Tibial nerve (tissue), 4 donors: ENCODE measurements around the gene TMEM218.

Source experiments
- EP300 ChIP-seq, 2 donors: sonication (generic); formaldehyde crosslinking; IDR thresholded peaks; one replicate each; pipeline ENCODE4 v1.6.1; 2017; ENCODE audit warnings: antibody characterized with exemption in 2 of 2, mild to moderate bottlenecking in 1 of 2
- POLR2A ChIP-seq, 2 donors: fragments of 450-650 bp; IDR thresholded peaks; one replicate each; pipeline ENCODE4 v1.6.1; 2017; ENCODE audit warnings: antibody characterized with exemption in 2 of 2, mild to moderate bottlenecking in 2 of 2, moderate library complexity in 2 of 2
- TF ChIP-seq, protein P1 (sequence below), 5 experiments: fragments of 200-600 bp in 3 of 5; fragments of 450-650 bp in 2 of 5; sonication (generic) in 3 of 5; IDR thresholded peaks; one replicate each; pipeline ENCODE4 v1.5.1; 2016 to 2019; ENCODE audit warnings: antibody characterized with exemption in 5 of 5, mild to moderate bottlenecking in 3 of 5, moderate library complexity in 2 of 5

DNA sequence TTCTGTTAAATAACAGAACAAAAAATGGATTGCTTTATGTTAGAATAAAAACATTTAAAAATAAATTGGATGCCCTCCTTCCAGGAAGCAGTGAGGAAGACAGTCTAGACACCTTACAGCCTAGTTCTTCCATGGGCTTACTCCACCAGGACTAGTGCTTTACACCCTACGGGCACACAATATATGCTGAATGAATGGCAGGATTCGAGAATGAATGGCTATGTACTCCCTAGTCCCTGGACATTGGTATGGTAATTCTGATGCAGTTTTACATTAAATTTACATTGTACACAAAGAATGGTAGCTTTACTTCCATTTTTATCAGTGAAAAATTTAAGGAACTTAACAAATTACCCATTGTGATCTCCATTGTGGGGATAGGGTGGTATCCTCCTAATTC, 16.7 kb downstream of the TMEM218 start:
- TF ChIP-seq, protein P1, sequence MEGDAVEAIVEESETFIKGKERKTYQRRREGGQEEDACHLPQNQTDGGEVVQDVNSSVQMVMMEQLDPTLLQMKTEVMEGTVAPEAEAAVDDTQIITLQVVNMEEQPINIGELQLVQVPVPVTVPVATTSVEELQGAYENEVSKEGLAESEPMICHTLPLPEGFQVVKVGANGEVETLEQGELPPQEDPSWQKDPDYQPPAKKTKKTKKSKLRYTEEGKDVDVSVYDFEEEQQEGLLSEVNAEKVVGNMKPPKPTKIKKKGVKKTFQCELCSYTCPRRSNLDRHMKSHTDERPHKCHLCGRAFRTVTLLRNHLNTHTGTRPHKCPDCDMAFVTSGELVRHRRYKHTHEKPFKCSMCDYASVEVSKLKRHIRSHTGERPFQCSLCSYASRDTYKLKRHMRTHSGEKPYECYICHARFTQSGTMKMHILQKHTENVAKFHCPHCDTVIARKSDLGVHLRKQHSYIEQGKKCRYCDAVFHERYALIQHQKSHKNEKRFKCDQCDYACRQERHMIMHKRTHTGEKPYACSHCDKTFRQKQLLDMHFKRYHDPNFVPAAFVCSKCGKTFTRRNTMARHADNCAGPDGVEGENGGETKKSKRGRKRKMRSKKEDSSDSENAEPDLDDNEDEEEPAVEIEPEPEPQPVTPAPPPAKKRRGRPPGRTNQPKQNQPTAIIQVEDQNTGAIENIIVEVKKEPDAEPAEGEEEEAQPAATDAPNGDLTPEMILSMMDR (IDR thresholded peaks at IDR 0.05) = no peak
- TF ChIP-seq POLR2A (IDR thresholded peaks at IDR 0.05) = no peak
- TF ChIP-seq EP300 (IDR thresholded peaks at IDR 0.05) = no peak
